HG02981 (cell line): ENCODE data around the gene CYP2D6.
"Not testable (repeated sequence)": the region's sequence is repeated elsewhere in the genome, so short reads cannot be mapped to it uniquely, and the experiment has no call there.

ENCODE experiments used
- ATAC-seq: cut with Tn5 transposase; IDR thresholded peaks from one replicate; pipeline ENCODE4 v1.9.1; 2021; ENCODE audit warnings: mild to moderate bottlenecking, moderate library complexity; ENCODE audit not compliant: unreplicated experiment

CYP2D6 gene

DNA sequence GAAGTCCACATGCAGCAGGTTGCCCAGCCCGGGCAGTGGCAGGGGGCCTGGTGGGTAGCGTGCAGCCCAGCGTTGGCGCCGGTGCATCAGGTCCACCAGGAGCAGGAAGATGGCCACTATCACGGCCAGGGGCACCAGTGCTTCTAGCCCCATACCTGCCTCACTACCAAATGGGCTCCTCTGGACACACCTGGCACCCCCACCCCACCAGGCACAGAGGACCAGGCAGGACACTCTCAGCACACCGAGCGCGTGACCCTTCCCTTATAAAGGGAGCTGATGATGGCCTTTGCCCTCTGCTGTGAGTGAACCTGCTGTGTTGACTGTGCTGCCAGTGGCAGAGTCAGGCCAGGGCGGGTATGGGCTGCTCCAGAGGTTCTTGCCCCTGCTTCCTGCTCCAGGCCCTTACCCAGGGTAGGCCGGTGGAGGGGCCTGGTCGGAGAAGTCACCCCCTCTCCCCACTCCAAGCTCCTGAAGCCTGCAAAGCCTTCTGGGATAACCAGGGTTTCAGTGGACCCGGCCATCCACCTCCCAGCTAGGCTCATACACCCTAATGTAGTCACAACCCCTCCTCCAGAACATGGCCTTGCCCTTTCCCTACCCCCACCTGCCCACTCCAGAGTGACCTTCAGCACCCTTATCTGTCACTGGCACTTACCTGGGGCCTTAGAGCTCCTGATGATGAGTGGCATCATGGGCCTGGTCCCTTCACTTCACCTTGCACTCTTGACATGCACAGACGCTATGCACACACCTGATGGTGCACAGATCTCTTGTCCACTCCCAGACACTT is at the start of gene CYP2D6:
CYP2D6 (minus strand) TSS at position 172 of the 793 bp plus-strand sequence; CDS start at position 153, 19 bp downstream.
- ATAC-seq, result not testable (repeated sequence)

DNA sequence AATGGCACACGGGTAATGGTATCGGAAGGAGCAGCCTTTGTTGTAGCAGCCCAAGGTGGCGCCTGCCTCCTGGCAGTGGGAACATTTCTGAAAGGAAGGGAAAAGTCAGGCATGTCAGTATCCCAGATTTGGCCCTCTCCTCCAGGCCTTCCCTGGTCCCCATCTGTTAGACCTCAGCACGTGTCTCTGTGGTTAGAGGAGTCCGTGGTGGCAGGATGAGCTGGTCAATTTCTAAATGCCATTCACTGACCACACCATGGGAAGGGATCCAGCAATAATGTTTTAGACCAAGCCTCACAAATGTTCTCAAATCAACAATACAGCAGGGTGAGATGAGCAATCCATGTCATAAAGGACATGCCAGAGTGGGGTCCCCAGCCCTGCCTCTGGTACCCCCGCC is 49.0 kb upstream of the CYP2D6 start:
- ATAC-seq, result no peak

DNA sequence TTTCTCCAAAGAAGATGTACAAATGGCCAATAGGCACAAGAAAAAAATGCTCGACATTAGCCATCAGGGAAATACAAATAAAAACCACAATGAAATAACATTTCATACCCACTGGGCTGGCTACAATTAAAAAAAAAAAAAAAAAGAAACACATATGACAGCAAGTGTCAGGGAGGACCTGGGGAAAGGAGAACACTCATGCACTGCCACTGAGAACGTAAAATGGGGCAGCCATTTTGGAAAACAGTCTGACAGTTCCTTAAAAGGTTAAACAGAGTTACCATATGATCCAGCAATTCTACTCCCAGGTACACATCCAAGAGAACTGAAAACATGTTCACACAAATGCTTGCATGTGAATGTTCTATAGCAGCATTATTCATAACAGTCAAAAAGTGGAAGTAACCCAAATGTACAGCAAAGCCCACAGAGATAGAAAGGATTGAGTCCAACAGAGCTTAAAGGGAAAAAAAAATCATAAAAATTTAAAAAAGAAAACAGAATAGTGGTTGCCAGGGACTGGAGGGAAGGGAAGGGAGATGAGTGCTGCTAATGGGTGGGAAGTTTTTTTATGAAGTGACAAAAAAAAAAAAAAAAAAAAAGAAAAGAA is 48.4 kb upstream of the CYP2D6 start:
- ATAC-seq, result no peak

DNA sequence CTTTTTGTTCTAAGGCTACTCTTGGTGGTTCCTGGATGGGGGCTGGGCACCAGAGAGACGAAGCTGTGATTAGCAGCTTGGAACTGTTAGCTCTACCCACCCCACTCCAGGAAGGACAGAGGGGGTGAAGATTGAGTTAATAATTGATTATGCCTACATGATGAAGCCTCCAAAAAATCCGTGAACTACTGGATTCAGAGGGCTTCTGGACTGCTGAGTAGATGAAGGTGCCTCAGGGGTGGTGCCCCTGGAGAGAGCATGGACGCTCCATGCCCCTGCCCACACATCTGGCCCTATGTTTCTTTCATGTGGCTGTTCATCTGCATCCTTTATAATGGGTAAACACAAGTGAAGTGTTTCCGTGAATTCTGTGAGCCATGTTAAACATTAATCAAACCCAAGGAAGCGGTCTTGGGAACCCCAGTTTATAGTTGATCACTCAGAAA is 47.3 kb upstream of the CYP2D6 start:
- ATAC-seq, result no peak

DNA sequence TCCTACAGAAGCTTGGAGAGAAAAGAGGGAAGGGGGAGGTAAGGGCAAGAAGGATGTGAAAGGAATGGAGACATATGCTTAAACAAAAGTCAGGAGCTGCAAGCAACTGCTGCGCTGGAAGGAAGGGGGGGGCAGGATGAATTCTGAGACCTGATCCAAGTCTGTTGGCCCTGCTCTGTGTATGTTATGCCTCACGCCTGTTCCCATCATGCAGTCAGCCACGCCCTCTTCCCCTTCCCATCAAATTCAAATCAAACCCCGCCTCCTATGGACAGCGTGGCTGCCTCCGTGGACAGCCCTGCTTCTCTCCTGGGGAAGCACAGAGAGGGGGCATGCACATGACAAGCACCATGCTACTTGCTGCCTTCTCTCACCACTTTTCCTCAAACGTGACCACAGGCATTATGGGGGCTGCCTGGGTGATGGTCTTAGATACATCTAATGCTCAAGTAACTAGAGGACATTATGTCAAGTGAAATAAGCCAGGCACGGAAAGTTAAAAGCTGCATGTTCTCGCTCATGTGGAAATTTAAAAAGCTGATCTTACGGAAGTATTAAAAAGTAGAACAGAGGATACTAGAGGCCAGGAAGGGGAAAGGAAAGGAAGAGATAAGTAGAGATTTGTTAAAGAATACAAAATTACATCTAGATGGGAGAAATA is 45.8 kb upstream of the CYP2D6 start:
- ATAC-seq, result no peak

DNA sequence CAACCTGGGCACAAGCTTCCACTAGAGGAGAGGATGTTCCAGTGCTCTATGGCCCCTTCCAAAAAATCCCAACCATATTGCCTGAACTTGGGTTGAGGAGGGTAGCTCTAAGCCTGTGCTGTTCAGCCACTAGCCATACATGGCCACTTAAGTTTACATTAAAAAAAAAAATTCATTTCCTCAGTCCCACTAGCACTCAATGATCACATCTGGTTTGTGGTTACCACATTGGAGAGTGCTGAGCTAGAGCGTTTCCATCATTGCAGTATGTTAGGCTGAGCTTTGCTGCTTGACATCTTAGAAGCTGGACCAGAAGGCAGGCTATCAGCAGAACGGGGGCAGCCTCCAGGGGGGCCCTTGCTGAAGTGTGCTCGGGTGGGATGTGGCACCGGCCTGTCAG is 43.5 kb upstream of the CYP2D6 start:
- ATAC-seq, result no peak

DNA sequence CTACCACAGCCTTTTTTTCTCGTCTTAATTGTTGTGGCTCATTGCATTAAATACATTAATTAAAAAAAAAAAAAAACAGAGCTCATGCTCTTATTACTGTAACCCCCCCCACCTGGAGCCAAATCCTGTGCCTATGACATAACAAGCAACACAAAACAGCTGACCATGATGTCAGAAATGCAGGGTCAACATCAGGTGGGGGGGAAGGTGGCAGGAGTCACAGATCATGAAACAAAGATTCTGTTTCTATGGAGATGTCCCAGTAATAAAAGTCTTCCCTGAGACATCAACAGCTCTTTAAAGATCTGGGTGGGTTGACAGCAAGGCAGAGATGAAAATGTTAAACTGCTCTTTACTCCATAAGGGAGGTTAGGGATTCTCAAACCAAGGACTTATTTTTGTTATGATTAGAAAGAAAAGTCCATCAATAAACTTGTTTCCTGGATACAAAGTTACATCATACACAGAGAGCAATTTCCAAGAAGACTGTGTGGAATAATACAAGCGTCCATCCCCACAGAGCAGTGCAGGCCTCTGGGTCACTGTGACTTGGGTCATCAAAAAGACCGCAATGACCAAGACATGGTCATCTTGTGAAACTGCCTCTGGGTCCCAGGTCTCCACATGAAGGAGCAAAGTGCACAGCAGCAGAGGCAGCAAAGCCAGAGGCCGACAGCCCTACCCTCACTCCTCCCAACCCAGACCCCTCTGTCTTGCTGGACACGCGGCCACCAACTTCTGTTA is 42.7 kb upstream of the CYP2D6 start:
- no peak for ATAC-seq

DNA sequence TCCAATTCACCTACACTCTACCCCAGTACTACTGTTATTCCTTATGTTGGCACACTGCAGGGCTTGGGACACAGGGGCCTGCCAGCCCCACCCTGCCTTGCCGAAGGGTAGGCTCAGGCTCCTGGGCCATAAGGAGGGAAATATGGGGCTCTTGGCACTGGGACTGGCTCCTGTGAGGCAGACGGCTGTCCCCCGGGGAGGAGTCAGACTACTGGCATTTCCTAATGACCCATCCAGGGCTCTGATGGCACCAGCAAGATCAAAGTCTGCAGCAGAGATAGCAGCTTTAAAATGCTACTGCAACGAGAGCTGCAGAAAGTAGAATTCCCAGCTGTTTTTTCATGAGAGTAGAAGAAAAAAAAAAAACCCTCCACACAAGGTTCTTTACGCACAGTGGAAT is 42.2 kb upstream of the CYP2D6 start:
- ATAC-seq, result no peak

DNA sequence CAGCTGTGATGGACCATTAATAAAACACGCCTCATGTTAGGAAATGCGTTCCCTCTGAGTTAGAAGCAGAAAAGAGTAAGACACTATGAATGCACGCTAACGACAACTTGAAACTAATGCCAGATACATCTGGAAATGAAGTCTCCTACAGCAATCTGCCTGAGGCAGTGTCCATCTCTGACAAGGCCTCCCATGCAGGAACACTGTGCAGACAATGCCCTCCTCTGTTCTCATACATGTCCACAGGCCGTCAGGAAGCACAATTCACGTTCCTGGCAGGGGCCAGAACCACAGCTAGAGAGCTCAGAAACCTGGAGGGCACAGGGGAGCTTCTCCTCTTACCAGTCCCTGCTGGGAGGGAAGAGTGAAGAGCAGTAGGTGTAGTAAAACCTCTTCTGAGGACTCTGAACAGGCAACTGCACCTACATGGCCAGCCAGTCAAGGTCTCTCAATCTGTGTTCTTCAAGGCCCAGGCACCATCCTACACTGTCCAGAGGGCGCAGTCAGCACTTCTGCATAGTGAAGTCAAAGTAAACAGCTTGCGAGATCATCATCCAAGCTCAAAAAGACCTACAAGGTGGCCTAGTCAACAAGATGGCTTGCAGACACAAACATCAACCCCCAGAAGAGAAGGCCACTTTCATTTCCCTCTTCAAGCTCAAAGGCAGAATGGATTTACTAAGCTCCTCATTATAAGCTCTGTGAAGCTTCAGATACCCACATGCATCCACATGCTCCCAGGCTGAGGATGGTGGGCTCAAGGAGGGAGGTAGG is 41.5 kb upstream of the CYP2D6 start:
- no peak for ATAC-seq

DNA sequence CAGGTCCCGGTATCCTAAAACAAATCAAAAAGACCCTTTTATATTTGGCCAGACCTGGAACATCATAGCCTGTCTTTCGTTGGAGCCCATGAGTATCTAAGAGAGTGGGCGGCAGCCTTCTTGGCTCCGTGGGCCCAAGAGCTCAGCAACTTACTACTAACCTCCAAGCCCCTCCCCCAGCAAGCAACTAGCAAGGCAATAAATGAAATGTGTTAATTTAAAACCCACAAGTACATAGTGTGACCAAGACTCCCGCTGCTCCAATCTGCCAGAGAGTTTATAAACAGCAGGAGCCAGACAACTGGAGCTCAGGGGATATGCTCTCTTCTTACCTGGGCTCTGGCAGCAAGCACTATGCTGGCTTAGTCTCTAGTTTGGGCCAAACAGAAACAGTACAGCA is 40.8 kb upstream of the CYP2D6 start:
- no peak for ATAC-seq

DNA sequence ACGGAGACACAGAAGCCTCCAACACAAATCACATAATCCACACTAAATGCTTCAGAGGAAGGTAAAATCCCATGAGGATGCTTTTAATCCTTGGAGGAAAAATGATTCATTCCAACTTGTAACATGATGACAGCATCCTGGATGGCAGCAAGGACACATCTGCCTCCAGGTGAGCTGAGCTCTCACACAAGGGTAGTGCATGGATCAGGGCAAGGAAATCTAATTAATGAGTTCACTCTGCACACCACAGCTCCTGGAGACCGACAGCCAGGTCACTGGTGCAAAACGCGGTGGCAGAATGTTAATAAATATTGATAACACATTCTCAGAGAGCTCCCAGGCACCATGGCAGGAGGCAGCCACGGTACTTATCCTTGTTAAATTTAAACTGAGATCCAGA is 40.3 kb upstream of the CYP2D6 start:
- ATAC-seq, result no peak

DNA sequence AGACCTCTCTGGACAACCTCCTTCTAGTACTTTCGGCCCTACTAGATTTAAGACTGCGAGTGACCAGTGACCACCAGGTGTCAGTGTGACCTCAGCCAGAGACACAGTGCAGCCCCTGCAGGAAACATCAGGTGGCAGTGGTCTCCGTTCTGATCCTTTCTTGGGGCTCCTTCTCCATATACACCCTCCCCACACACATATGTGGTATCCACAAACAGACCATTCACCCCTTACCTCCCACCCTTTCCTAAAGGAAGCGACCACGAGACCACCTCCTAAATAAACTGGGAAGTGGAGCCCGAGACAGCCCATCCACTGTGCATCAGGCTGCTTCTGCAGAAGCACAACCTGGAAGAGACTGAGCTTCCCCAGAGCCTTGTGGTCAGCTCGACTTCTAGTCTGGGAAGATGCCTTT is 38.5 kb upstream of the CYP2D6 start:
- ATAC-seq, result no peak

DNA sequence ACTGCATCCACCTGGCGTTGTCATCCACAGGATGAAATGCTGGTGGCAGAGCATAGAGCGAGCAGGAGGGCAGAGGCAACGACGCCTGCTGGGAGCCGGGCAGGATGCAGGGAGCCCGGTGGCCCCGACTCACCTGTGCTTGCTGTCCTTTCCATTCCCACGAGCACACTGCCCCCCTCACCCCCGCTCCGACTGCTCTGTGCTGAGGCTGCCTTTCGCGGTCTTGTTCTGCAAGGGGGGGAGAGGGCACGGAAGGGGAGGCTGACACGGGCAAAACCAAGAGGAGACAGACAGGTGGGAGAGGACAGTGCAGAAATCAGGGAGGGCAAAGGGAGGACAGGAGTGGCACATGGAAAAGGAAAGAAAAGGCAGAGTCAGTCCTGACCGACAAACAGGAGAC is 37.9 kb upstream of the CYP2D6 start:
- ATAC-seq, result no peak

DNA sequence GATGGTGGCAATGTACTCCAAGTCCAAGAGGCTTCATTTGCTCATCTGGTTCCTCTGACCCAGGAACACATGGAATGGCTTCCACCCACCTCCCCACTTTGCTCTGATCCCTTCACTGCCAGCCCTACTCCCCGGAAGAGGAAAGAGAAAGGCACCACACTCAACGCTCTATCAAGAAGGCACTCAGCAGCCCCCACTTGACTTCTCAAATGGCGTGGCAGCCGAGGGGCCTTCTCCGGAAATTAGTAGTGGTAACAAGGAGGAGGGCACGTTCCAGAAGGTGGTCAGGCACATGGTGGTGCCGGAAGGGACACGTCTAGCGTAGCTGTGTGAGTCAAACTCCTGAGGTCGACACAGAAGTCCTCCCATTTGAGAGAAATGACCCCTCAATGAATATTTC is 36.5 kb upstream of the CYP2D6 start:
- ATAC-seq, result no peak

DNA sequence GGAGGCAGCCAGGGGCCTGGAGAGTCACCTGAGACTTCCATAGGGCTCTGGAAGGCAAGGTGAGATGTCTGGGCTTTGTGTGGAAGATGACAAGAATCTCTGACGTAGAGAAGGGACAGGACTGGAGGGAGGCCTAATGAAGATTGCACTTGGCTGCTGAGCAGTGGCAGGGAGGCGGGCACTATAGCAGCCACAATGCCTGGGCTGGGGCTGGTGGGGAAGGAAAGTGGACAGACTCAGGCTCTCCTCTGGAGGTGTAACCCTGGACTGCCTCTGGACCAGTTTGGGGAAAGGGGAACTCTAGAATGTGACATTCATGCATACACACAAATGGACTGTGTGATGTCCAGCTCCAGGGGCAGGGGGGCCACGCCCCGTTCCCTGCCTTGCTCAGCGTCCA is 34.3 kb upstream of the CYP2D6 start:
- no peak for ATAC-seq

DNA sequence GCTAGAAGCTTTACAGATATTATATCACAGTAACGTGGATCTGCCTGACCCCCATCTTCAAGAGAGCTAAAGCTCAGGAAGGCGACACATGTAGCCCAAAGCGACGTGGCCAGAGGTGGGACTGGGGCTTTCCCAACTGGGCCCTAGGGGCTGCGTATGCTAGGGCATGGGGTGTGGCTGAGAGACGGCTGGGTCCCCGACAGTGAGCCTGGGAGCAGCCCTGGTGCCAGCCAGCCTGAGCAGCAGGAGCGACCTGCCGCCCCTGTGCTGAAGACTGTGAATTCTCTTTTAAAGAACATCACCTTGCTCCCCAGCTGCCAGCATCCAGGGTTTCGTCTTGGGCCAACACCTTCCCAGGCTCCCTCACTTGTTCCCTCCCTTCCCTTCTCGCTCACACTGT is 32.9 kb upstream of the CYP2D6 start:
- ATAC-seq, result no peak

DNA sequence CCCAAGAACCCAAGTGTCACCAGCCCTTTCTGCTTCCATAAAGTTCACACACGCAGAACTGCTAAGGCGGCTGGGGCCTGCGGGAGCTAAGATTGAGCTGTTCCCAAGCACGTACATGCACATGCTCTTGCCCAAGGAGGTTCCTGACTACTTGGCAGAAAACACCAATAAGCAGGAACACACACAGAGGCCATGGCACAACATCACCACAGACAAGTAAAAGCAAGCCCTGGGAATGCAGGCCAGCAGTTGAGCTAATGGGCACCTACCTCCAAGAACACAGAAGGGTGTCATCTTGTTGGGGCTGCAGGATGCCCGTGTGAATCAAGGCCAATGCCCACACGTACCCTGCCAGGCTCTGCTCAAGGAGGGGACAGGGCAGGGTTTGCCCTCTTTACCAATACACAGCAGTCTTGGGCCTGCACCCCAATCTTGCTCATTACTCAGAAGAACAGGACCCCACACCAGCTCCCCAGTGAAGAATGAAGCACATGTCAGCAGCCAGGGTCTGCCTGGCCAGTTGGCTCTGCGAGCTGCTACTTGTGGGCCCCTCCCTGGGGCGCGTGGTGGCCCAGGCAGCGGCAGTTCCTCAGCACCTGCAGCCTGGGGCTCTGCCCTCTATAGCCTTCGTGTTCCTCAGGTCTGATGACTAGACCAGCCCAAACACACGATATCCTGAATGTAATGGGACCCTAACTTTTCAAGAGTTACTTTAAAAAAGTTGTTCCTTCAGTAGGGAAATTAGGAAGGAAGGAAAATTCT is 32.3 kb upstream of the CYP2D6 start:
- no peak for ATAC-seq

DNA sequence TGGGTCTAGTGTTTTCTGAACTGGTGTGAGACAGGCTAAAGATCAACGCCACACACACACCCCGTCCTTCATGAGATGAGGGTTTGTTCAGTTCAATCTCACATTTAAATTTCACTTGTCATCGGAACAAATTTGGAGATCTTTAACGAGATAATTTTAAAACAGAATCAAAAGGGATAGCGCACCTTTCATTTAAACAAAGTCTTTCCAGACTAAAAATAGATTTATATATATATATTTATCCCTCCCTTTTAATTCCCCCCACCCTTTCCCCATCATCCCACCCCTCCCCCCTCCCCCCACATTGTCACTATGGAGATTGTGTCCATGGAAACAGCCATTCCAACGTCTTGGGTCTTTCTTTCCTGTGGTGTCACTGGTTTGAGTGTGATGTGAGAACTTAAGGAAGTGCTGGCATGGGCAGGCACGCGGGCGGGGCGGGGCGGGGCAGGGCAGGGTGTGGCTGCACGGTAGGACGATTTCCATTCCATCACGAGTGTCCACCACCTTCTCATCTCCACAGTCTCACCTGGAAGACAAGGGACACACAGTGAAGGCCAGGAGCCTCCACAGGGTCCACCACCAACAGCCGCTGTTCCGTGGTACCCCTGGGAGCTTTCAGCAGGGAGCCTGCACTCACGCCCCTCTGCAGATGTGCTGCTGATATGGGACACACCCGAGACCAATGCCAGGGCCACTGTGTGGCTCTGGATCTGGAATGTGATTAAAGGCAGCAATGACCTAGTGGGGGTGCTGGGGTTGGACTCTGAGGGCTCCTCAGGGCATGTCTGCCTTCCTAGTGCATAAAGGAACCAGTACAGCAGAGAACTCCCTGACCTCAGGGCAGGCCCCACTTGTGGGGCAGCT is 30.5 kb upstream of the CYP2D6 start:
- no peak for ATAC-seq

DNA sequence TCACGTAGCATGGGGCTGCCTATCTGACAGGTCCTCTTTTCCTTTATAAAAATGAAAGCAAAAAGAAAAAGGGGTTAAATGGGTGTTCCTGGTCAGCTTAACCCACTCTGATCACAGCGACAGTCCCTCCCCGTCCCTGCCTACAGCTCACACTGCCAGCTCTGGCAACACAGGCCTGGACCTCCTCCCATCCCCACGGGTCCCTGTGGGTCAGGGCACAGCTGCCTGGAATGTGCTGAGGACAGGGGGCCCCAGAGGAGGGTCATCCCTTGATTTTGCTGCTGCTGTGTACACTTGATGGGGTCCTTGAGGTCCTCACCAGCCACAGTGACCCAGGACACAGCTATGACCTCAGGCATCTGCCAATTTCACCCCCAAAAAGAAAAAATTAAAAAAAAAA is 29.6 kb upstream of the CYP2D6 start:
- ATAC-seq, result no peak
